Body of pancreas (tissue), 4 donors: Measurements from ENCODE around the gene ITGB6. TPM values are rescaled to one million over a fixed set of nuclear protein-coding genes. Genes with fewer than 3 reads are reported as not detected.
A peak's percentile ranks its signal among the peaks of the same experiment; 100 is the strongest.

Experiments
- ATAC-seq: fragments of 150-250 bp; one replicate; pipeline ENCODE4 v1.9.1; 2016
- DNase-seq, 4 donors: peaks; one replicate each; pipeline ENCODE4 v3.0.0-alpha.2; 2019
- H3K27ac ChIP-seq, 4 donors: fragments of 200-600 bp; sonication (generic); 1 replicate in 3 of 4; 2 replicates in 1 of 4; pipeline versions ENCODE4 v1.5.1 to v1.6.1; 2016 to 2019; ENCODE audit warnings: mild to moderate bottlenecking in 1 of 4, mixed read lengths in 1 of 4, moderate library complexity in 1 of 4
- H3K27me3 ChIP-seq, 2 donors: fragments of 200-600 bp; sonication (generic); one replicate each; pipeline ENCODE4 v1.6.0; 2016; ENCODE audit warnings: mild to moderate bottlenecking in 1 of 2
- H3K36me3 ChIP-seq, 2 donors: fragments of 200-600 bp; sonication (generic); replicated peaks in 1 of 2; 2 replicates each; pipeline ENCODE4 v1.5.1; 2016; ENCODE audit warnings: low read depth in 2 of 2; ENCODE audit not compliant: insufficient read depth in 1 of 2
- H3K4me1 ChIP-seq: fragments of 200-600 bp; sonication (generic); one replicate; pipeline ENCODE4 v1.6.0; 2016
- H3K4me3 ChIP-seq, 2 donors: fragments of 200-600 bp; sonication (generic); 1 replicate in 1 of 2; 2 replicates in 1 of 2; pipeline ENCODE4 v1.5.1; 2016 to 2019
- H3K9me3 ChIP-seq, 3 donors: fragments of 200-600 bp; sonication (generic); 1 replicate in 2 of 3; 2 replicates in 1 of 3; pipeline ENCODE4 v1.5.1; 2016
- CTCF ChIP-seq, 7 experiments: fragments of 450-650 bp in 4 of 7; fragments of 200-600 bp in 3 of 7; sonication (generic) in 3 of 7; IDR thresholded peaks; one replicate each; pipeline ENCODE4 v1.5.1; 2016 to 2019; ENCODE audit warnings: antibody characterized with exemption in 7 of 7
- POLR2A ChIP-seq, 3 donors: fragments of 450-650 bp; IDR thresholded peaks; one replicate each; pipeline ENCODE4 v1.6.1; 2016; ENCODE audit warnings: antibody characterized with exemption in 3 of 3, mild to moderate bottlenecking in 2 of 3
- WGBS, 2 donors: methylation state at CpG; one replicate each; pipeline ENCODE4 v1.1.5; 2017; 5-methylcytosine and 5-hydroxymethylcytosine counted together
- intact Hi-C: fragments of 100-400 bp; cut with DNase I; formaldehyde crosslinking; loops from one replicate; pipeline ENCODE4 v1.15.1; 2023
- total RNA-seq, 2 donors: library from RNA; depleted of rRNA; stranded (reverse); fragments of >200 nt; gene quantifications; one replicate each; pipeline ENCODE4 v1.1.0, GENCODE V29; 2016

Gene ITGB6
- total RNA-seq, 2 donors from 2014 or later: 5.3 to 9.9 TPM

GRCh38 chr2:160068906-160069305 lies 131.2 kb downstream of the ITGB6 start:
- Histone ChIP-seq H3K4me1 (no peaks in the 10 kb centered on the region), H3K4me3 (no peak overlapping the region), H3K36me3 (no peaks in the 10 kb centered on the region), H3K9me3 (no peaks in the 10 kb centered on the region), H3K27me3 (no peaks in the 10 kb centered on the region), H3K27ac (no peak overlapping the region)
- intact Hi-C loops: no loop called here
- TF ChIP-seq POLR2A (IDR thresholded peaks at IDR 0.05): no peak
- TF ChIP-seq CTCF (IDR thresholded peaks at IDR 0.05): no peak
- 83 to 87% methylated on average over 2 of the region's 2 CpGs for WGBS, 2 donors
- DNase-seq (no peak), ATAC-seq (no peak)

- Histone ChIP-seq H3K4me1 (peaks cover 7% of the 10 kb centered on the region), H3K27me3 (no peaks in the 10 kb centered on the region), H3K27ac (no peak overlapping the region), H3K36me3 (no peaks in the 10 kb centered on the region), H3K4me3 (no peak overlapping the region), H3K9me3 (no peaks in the 10 kb centered on the region)
- intact Hi-C loops: no loop called here
- no peak for ATAC-seq
- WGBS, 2 donors: 92 to 100% methylated on average over 1 of the region's 1 CpG
- DNase-seq: no peak
- TF ChIP-seq POLR2A (IDR thresholded peaks at IDR 0.05): no peak
- no peak for TF ChIP-seq CTCF (IDR thresholded peaks at IDR 0.05)
Measured at GRCh38 chr2:160064916-160065315, 135.2 kb downstream of the ITGB6 start.

GRCh38 chr2:160063879-160064612 lies 136.0 kb downstream of the ITGB6 start:
- TF ChIP-seq POLR2A (IDR thresholded peaks at IDR 0.05) (no peak), CTCF (IDR thresholded peaks at IDR 0.05) (no peak)
- intact Hi-C loops: no loop called here
- H3K27ac ChIP-seq: no peak overlapping the region
- H3K36me3 ChIP-seq: no peaks in the 10 kb centered on the region
- H3K4me3 ChIP-seq: no peak overlapping the region
- WGBS, 2 donors: 70 to 78% methylated on average over 4 of the region's 4 CpGs
- no peak for DNase-seq
- no peaks in the 10 kb centered on the region for H3K9me3 ChIP-seq
- no peaks in the 10 kb centered on the region for H3K27me3 ChIP-seq
- peaks cover 7% of the 10 kb centered on the region for H3K4me1 ChIP-seq
- ATAC-seq: no peak

GRCh38 chr2:160063271-160063670 lies 136.8 kb downstream of the ITGB6 start:
- intact Hi-C loops: no loop called here
- Histone ChIP-seq H3K4me3 (no peak overlapping the region), H3K27me3 (no peaks in the 10 kb centered on the region), H3K27ac (no peak overlapping the region), H3K9me3 (no peaks in the 10 kb centered on the region), H3K36me3 (no peaks in the 10 kb centered on the region), H3K4me1 (peaks cover 7% of the 10 kb centered on the region)
- TF ChIP-seq POLR2A (IDR thresholded peaks at IDR 0.05): no peak
- TF ChIP-seq CTCF (IDR thresholded peaks at IDR 0.05): no peak
- no peak for DNase-seq
- 42 to 52% methylated on average over 5 of the region's 5 CpGs for WGBS, 2 donors
- peak; percentile 14 for ATAC-seq
